ENCODE results near the gene DIP2B. TPM values are rescaled to one million over a fixed set of nuclear protein-coding genes. Genes with fewer than 3 reads are reported as not detected.
"Not testable (repeated sequence)": the region's sequence is repeated elsewhere in the genome, so short reads cannot be mapped to it uniquely, and the experiment has no call there.

The DIP2B gene
- total RNA-seq, 2 donors from 2014 or later, result 30.8 to 34.3 TPM

GRCh38 chr12:50508970-50509663 lies 4.3 kb downstream of the DIP2B start:
- Mint-ChIP-seq H3K4me1 (ENCODE audit: low read depth in 2 of 2) (peaks cover 32 to 38% of the 10 kb centered on the region in 2 donors), H3K36me3 (no peaks in the 10 kb centered on the region), H3K27me3 (no peaks in the 10 kb centered on the region), H3K9me3 (no peaks in the 10 kb centered on the region), H3K4me3 (no peak overlapping the region), H3K27ac (no peak overlapping the region)
- ATAC-seq (no peak), DNase-seq (ENCODE audit: low spot score) (no peak)

DNA sequence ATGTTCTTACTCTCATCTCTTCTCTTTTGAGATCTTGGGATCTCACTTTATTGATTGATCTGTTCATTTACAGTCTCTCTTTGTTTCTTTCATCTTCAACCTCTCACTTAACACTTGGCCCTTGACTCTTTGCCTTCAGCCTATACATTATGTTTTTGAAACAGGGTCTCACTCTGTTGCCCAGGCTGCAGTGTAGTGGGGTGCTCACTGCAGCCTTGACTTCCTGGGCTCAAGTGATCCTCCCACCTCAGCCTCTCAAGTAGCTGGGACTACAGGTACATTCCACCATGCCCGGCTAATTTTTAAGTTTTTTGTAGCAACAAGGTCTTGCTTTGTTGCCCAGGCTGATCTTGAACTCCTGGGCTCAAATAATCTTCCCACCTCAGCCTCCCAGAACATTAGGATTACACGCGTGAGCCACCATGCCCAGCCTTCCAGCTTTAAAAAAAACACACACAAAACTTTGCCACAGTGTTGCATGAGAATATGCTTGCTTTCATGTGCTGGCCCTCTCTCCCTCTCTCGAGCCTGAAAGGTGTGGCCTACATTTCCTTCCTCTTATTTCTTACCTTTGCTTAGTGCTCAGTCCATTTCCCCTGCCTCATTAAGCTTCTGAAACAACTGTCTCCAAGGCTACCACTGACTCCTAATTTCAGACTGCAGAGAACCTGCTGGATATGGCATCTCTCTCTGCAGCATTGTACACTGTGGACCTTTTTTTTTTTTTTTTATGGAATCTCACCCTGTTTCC lies 9.9 kb downstream of the DIP2B start:
- Mint-ChIP-seq H3K36me3 (no peaks in the 10 kb centered on the region), H3K27ac (peak overlapping the region; percentile 44 to 63)

DNA sequence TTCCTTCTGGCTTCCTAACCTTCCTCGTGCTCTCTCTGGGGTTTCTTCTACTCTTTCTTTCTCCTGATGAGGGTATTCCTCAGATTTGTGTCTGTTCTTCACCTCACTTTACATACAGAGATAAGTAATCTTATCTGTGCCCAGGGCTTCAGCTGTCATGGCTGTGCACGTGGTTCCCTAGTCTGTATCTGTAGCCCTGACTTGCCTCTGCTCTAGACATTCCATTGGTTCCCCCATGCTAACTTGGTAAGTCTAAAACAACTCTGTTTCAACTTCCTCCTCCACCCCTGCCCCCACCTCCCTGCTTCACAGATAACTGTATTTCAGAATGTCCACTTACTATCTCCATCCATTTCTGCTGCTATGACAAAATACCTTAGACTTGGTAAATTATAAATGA lies 10.8 kb downstream of the DIP2B start:
- Mint-ChIP-seq H3K27ac (peak overlapping the region; percentile 44 to 63), H3K27me3 (no peaks in the 10 kb centered on the region), H3K9me3 (no peaks in the 10 kb centered on the region), H3K36me3 (no peaks in the 10 kb centered on the region), H3K4me1 (ENCODE audit: low read depth in 2 of 2) (peaks cover 34 to 41% of the 10 kb centered on the region in 2 donors), H3K4me3 (peak overlapping the region; percentile 26)
- no peak for DNase-seq (ENCODE audit: low spot score)
- ATAC-seq, result no peak

More for the DNA sequence above, 9.9 kb downstream of the DIP2B start:
- peak overlapping the region; percentile 0 for H3K4me3 Mint-ChIP-seq
- ATAC-seq (no peak), DNase-seq (ENCODE audit: low spot score) (no peak)
- no peaks in the 10 kb centered on the region for H3K9me3 Mint-ChIP-seq
- peaks cover 32 to 36% of the 10 kb centered on the region in 2 donors for H3K4me1 Mint-ChIP-seq (ENCODE audit: low read depth in 2 of 2)
- no peaks in the 10 kb centered on the region for H3K27me3 Mint-ChIP-seq

- Mint-ChIP-seq H3K9me3 (no peaks in the 10 kb centered on the region), H3K27ac (no peak overlapping the region), H3K4me3 (no peak overlapping the region), H3K36me3 (no peaks in the 10 kb centered on the region), H3K27me3 (no peaks in the 10 kb centered on the region), H3K4me1 (ENCODE audit: low read depth in 2 of 2) (peaks cover 38 to 45% of the 10 kb centered on the region in 2 donors)
- DNase-seq (ENCODE audit: low spot score) (no peak), ATAC-seq (peak; percentile 76 to 91)
These were observed 12.8 kb downstream of the DIP2B start for GRCh38 chr12:50517421-50518048.

GRCh38 chr12:50518090-50518489 lies 13.3 kb downstream of the DIP2B start:
- ATAC-seq (no peak), DNase-seq (ENCODE audit: low spot score) (no peak)
- H3K4me3 Mint-ChIP-seq, result no peak overlapping the region
- H3K36me3 Mint-ChIP-seq, result no peaks in the 10 kb centered on the region
- H3K27ac Mint-ChIP-seq, result no peak overlapping the region
- no peaks in the 10 kb centered on the region for H3K27me3 Mint-ChIP-seq
- no peaks in the 10 kb centered on the region for H3K9me3 Mint-ChIP-seq
- H3K4me1 Mint-ChIP-seq (ENCODE audit: low read depth in 2 of 2), result peaks cover 40 to 45% of the 10 kb centered on the region in 2 donors

DNA sequence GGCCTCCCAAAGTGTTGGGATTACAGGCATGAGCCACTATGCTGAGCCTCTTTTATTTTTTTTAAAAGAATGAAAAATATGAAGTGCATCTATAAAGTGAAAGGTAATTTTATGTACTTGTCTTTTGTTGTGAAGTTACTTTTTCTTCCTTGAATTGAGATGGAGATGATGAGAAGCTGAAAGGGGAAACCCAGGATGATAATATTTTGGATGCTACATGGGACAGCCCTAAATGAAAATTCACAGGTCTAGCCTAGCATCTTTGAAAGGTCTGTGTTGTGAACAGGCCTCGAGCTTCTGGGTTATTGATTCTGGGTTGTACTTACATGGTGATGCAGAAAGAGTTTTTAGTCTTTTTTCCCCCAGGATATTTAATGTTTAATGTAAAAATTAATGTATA lies 14.6 kb downstream of the DIP2B start:
- DNase-seq (ENCODE audit: low spot score), result no peak
- Mint-ChIP-seq H3K27me3 (no peaks in the 10 kb centered on the region), H3K9me3 (no peaks in the 10 kb centered on the region), H3K4me3 (peak overlapping the region; percentile 9), H3K36me3 (no peaks in the 10 kb centered on the region), H3K4me1 (ENCODE audit: low read depth in 2 of 2) (peaks cover 42 to 46% of the 10 kb centered on the region in 2 donors), H3K27ac (no peak overlapping the region)
- ATAC-seq, result no peak

GRCh38 chr12:50520416-50521207 lies 15.8 kb downstream of the DIP2B start:
- Mint-ChIP-seq H3K36me3 (no peaks in the 10 kb centered on the region), H3K27me3 (no peaks in the 10 kb centered on the region), H3K9me3 (no peaks in the 10 kb centered on the region), H3K4me1 (ENCODE audit: low read depth in 2 of 2) (peaks cover 33 to 39% of the 10 kb centered on the region in 2 donors), H3K4me3 (peak overlapping the region; percentile 58), H3K27ac (peak overlapping the region in 1 of 2 donors; percentile 74)
- DNase-seq (ENCODE audit: low spot score) (no peak), ATAC-seq (no peak)

- not testable (repeated sequence) for H3K36me3 Mint-ChIP-seq; DNase-seq (ENCODE audit: low spot score); H3K4me3 Mint-ChIP-seq; H3K27ac Mint-ChIP-seq; H3K9me3 Mint-ChIP-seq; ATAC-seq; H3K27me3 Mint-ChIP-seq
- H3K4me1 Mint-ChIP-seq (ENCODE audit: low read depth in 2 of 2), result peaks cover 36% of the 10 kb centered on the region in 2 donors
These were observed 17.0 kb downstream of the DIP2B start for GRCh38 chr12:50521781-50522180.

DNA sequence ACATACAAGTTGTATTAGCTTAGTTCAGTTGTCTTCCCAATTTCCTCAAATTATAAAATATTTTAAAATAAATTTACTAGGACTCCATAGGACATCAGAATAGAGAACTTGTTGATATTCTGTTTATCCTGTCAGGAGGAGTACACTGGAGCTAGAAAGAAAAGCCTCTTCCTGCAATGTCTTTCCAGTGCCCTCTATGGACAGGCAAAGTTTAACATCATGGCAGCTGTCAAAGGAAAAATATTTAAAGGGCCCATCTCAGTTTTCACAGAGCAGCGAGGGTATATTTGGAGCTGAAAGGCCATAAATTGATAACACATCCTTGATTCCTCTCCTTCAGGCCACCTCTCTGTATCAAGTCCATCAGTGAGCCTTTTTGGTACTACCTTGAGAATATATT lies 19.0 kb downstream of the DIP2B start:
- no peaks in the 10 kb centered on the region for H3K27me3 Mint-ChIP-seq
- DNase-seq (ENCODE audit: low spot score) (no peak), ATAC-seq (no peak)
- no peaks in the 10 kb centered on the region for H3K9me3 Mint-ChIP-seq
- H3K27ac Mint-ChIP-seq, result no peak overlapping the region
- H3K4me3 Mint-ChIP-seq, result no peak overlapping the region
- H3K36me3 Mint-ChIP-seq, result no peaks in the 10 kb centered on the region
- H3K4me1 Mint-ChIP-seq (ENCODE audit: low read depth in 2 of 2), result peaks cover 36 to 38% of the 10 kb centered on the region in 2 donors

DNA sequence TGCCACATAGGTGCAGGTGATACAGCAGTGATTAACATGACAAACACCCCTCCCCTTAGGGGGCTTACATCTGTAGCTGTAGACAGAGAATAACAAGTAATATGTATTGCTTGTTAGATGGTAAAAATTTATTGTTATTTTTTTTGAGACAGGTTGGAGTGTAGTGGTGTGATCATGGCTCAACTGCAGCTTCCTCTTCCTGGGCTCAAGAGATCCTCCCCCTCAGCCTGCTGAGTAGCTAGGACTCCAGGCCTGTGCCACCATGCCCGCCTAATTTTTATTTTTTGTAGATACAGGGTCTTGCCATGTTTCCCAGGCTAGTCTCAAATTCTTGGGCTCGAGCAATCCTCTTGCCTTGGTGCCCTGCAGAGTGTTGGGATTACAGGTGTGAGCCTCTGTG lies 19.8 kb downstream of the DIP2B start:
- H3K9me3 Mint-ChIP-seq, result no peaks in the 10 kb centered on the region
- DNase-seq (ENCODE audit: low spot score), result no peak
- H3K4me1 Mint-ChIP-seq (ENCODE audit: low read depth in 2 of 2), result peaks cover 35 to 36% of the 10 kb centered on the region in 2 donors

DNA sequence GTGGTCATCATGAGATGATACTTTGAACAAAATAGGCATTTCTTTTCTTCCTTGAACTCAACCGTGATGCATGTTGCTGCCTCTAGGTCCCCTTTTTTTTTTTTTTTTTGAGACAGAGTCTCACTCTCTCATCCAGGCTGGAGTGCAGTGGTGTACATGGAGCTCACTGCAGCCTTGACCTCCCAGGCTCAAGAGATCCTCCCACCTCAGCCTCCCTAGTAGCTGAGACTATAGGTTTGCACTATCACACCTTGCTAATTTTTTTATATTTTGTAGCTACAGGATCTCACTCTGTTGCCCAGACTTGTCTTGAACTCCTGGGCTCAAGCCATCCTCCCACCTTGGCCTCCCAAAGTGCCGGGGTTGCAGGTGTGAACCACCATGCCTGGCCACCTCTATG lies 20.6 kb downstream of the DIP2B start:
- H3K4me1 Mint-ChIP-seq (ENCODE audit: low read depth in 2 of 2), result peaks cover 32 to 33% of the 10 kb centered on the region in 2 donors
- H3K9me3 Mint-ChIP-seq, result no peaks in the 10 kb centered on the region
- H3K27ac Mint-ChIP-seq, result peak overlapping the region in 1 of 2 donors; percentile 65
- no peaks in the 10 kb centered on the region for H3K27me3 Mint-ChIP-seq
- H3K36me3 Mint-ChIP-seq, result no peaks in the 10 kb centered on the region
- DNase-seq (ENCODE audit: low spot score) (no peak), ATAC-seq (no peak)
- no peak overlapping the region for H3K4me3 Mint-ChIP-seq

More for the DNA sequence above, 19.8 kb downstream of the DIP2B start:
- ATAC-seq, result no peak
- Mint-ChIP-seq H3K27ac (no peak overlapping the region), H3K36me3 (no peaks in the 10 kb centered on the region), H3K27me3 (no peaks in the 10 kb centered on the region), H3K4me3 (no peak overlapping the region)

DNA sequence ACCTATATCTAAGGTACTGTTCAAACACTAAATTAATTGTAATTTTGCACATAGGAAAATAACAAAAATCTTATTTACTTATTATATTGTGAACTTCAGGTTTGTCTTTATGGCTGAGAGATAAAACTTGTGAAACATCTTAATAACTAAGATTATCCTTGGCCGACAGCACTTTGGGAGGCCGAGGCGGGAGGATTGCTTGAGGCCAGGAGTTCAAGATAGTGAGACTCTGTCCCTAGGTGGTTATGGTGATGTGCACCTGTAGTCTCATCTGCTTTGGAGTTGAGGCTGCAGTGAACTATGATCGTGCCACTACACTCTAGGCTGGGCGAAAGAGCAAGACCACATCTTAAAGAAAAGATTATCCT lies 22.6 kb downstream of the DIP2B start:
- H3K4me1 Mint-ChIP-seq (ENCODE audit: low read depth in 2 of 2), result peaks cover 27% of the 10 kb centered on the region in 2 donors
- H3K36me3 Mint-ChIP-seq, result no peaks in the 10 kb centered on the region
- no peak overlapping the region for H3K4me3 Mint-ChIP-seq
- DNase-seq (ENCODE audit: low spot score), result no peak
- H3K27ac Mint-ChIP-seq, result no peak overlapping the region
- H3K9me3 Mint-ChIP-seq, result no peaks in the 10 kb centered on the region
- H3K27me3 Mint-ChIP-seq, result no peaks in the 10 kb centered on the region
- no peak for ATAC-seq

DNA sequence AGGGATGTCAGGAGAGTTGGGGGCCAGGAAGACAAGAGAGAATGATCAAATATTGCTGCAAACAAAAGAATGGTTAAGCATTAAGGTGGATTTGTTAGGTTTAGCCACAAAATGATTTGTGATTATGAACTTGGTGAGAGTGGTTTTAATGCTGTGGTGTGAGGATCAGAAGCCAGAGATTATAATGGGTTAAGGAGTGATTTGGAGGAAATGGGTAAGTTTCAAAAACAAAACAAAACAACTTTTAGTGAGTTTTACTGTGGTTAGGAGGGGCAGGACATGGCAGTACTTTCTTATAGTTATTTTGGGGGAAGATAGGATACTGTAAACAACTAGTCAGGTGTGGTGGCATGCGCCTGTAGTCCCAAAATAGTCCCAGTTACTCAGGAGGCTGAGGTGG lies 24.0 kb downstream of the DIP2B start:
- DNase-seq (ENCODE audit: low spot score) (no peak), ATAC-seq (no peak)
- H3K4me3 Mint-ChIP-seq, result no peak overlapping the region
- peaks cover 25 to 27% of the 10 kb centered on the region in 2 donors for H3K4me1 Mint-ChIP-seq (ENCODE audit: low read depth in 2 of 2)
- H3K27ac Mint-ChIP-seq, result peak overlapping the region; percentile 1 to 31
- H3K27me3 Mint-ChIP-seq, result no peaks in the 10 kb centered on the region
- H3K9me3 Mint-ChIP-seq, result no peaks in the 10 kb centered on the region
- no peaks in the 10 kb centered on the region for H3K36me3 Mint-ChIP-seq
